BLaER1 (cell line): Measurements from ENCODE around the gene PCP4L1.

Experiments
- H3K27ac ChIP-seq: shearing (Covaris generic); formaldehyde crosslinking; 2 replicates; pipeline ENCODE4 v1.8.1; 2022
- H3K27me3 ChIP-seq: shearing (Covaris generic); formaldehyde crosslinking; 2 replicates; pipeline ENCODE4 v1.8.1; 2022
- H3K36me3 ChIP-seq: shearing (Covaris generic); formaldehyde crosslinking; 2 replicates; pipeline ENCODE4 v1.8.1; 2022
- H3K4me1 ChIP-seq: shearing (Covaris generic); formaldehyde crosslinking; 2 replicates; pipeline ENCODE4 v1.8.1; 2022
- H3K4me2 ChIP-seq: shearing (Covaris generic); formaldehyde crosslinking; 2 replicates; pipeline ENCODE4 v1.8.1; 2022
- H3K4me3 ChIP-seq: shearing (Covaris generic); formaldehyde crosslinking; 2 replicates; pipeline ENCODE4 v1.8.1; 2022
- H3K9ac ChIP-seq: shearing (Covaris generic); formaldehyde crosslinking; 2 replicates; pipeline ENCODE4 v1.8.1; 2022
- H3K9me3 ChIP-seq: shearing (Covaris generic); formaldehyde crosslinking; 2 replicates; pipeline ENCODE4 v1.8.1; 2022
- H4K20me1 ChIP-seq: shearing (Covaris generic); formaldehyde crosslinking; 2 replicates; pipeline ENCODE4 v1.8.1; 2022
- Cebpa-rat ChIP-seq: shearing (Covaris generic); IDR thresholded peaks from 2 replicates; pipeline ENCODE4 v1.8.1; 2022

Gene PCP4L1

GRCh38 chr1:161258439-161259344 lies at the start of gene PCP4L1:
Gene PCP4L1, plus strand, starts transcription at chr1:161258745. Its CDS starts 230 bp downstream, at chr1:161258975.
- no peak within 1 kb of the TSS for H3K27ac ChIP-seq
- H3K36me3 ChIP-seq = no peaks in the 10 kb centered on the region
- no peak for TF ChIP-seq Cebpa-rat
- peak within 1 kb of the TSS; percentile 92 for H3K4me2 ChIP-seq
- no peak within 1 kb of the TSS for H3K4me3 ChIP-seq
- H3K9ac ChIP-seq = no peak within 1 kb of the TSS
- peaks cover 38% of the 10 kb centered on the region for H3K9me3 ChIP-seq
- no peaks in the 10 kb centered on the region for H3K27me3 ChIP-seq
- H3K4me1 ChIP-seq = peaks cover 45% of the 10 kb centered on the region
- H4K20me1 ChIP-seq = no peaks in the 10 kb centered on the region

- Histone ChIP-seq H3K36me3 (peaks cover 98% of the 10 kb centered on the region), H3K4me3 (no peak overlapping the region), H4K20me1 (peaks cover 22% of the 10 kb centered on the region), H3K4me1 (peaks cover 19% of the 10 kb centered on the region), H3K9me3 (no peaks in the 10 kb centered on the region), H3K27me3 (no peaks in the 10 kb centered on the region), H3K27ac (no peak overlapping the region), H3K4me2 (no peak overlapping the region), H3K9ac (no peak overlapping the region)
- TF ChIP-seq Cebpa-rat = no peak
These were observed 48.6 kb upstream of the PCP4L1 start for GRCh38 chr1:161209790-161210409.

- H3K9me3 ChIP-seq = no peaks in the 10 kb centered on the region
- no peak overlapping the region for H3K27ac ChIP-seq
- H4K20me1 ChIP-seq = peaks cover 54% of the 10 kb centered on the region
- no peak overlapping the region for H3K9ac ChIP-seq
- peaks cover 54% of the 10 kb centered on the region for H3K36me3 ChIP-seq
- TF ChIP-seq Cebpa-rat = no peak
- H3K4me2 ChIP-seq = peak overlapping the region; percentile 71
- H3K27me3 ChIP-seq = peaks cover 24% of the 10 kb centered on the region
- H3K4me3 ChIP-seq = no peak overlapping the region
- H3K4me1 ChIP-seq = peaks cover 60% of the 10 kb centered on the region
These were observed 44.2 kb upstream of the PCP4L1 start for GRCh38 chr1:161214369-161214768.

GRCh38 chr1:161215076-161215475 lies 43.5 kb upstream of the PCP4L1 start, which contains the start of gene FCER1G:
Gene FCER1G, plus strand, starts transcription at chr1:161215295. Its CDS starts 27 bp downstream, at chr1:161215322.
- Histone ChIP-seq H3K9ac (no peak within 1 kb of the TSS), H3K4me3 (peak within 1 kb of the TSS; percentile 27; the same call in 1 of the 2 replicates), H3K27me3 (peaks cover 31% of the 10 kb centered on the region), H3K36me3 (peaks cover 47% of the 10 kb centered on the region), H4K20me1 (peaks cover 52% of the 10 kb centered on the region), H3K4me1 (peaks cover 53% of the 10 kb centered on the region), H3K9me3 (no peaks in the 10 kb centered on the region), H3K4me2 (peak within 1 kb of the TSS; percentile 71), H3K27ac (no peak within 1 kb of the TSS)
- no peak for TF ChIP-seq Cebpa-rat

GRCh38 chr1:161216945-161217712 lies 41.4 kb upstream of the PCP4L1 start:
- Histone ChIP-seq H3K9ac (no peak overlapping the region), H3K36me3 (peaks cover 27% of the 10 kb centered on the region), H3K4me2 (peak overlapping the region; percentile 71), H3K4me3 (no peak overlapping the region), H4K20me1 (peaks cover 47% of the 10 kb centered on the region), H3K4me1 (peaks cover 51% of the 10 kb centered on the region), H3K27ac (no peak overlapping the region), H3K27me3 (peaks cover 42% of the 10 kb centered on the region), H3K9me3 (no peaks in the 10 kb centered on the region)
- no peak for TF ChIP-seq Cebpa-rat

- no peak overlapping the region for H3K9ac ChIP-seq
- H3K4me3 ChIP-seq = no peak overlapping the region; the same call in 1 of the 2 replicates
- H4K20me1 ChIP-seq = peaks cover 47% of the 10 kb centered on the region
These were observed 40.7 kb upstream of the PCP4L1 start for GRCh38 chr1:161217831-161218230.

GRCh38 chr1:161218301-161219077 lies 40.1 kb upstream of the PCP4L1 start:
- no peak for TF ChIP-seq Cebpa-rat
- Histone ChIP-seq H4K20me1 (peaks cover 43% of the 10 kb centered on the region), H3K4me3 (no peak overlapping the region), H3K4me1 (peaks cover 51% of the 10 kb centered on the region), H3K9me3 (no peaks in the 10 kb centered on the region), H3K27me3 (peaks cover 44% of the 10 kb centered on the region), H3K27ac (no peak overlapping the region), H3K9ac (no peak overlapping the region), H3K36me3 (peaks cover 13% of the 10 kb centered on the region), H3K4me2 (peak overlapping the region; percentile 71)

More at GRCh38 chr1:161217831-161218230, 40.7 kb upstream of the PCP4L1 start:
- TF ChIP-seq Cebpa-rat = no peak
- Histone ChIP-seq H3K27ac (no peak overlapping the region), H3K27me3 (peaks cover 44% of the 10 kb centered on the region), H3K4me2 (peak overlapping the region; percentile 71), H3K9me3 (no peaks in the 10 kb centered on the region), H3K4me1 (peaks cover 51% of the 10 kb centered on the region), H3K36me3 (peaks cover 20% of the 10 kb centered on the region)

GRCh38 chr1:161219078-161219892 lies 39.3 kb upstream of the PCP4L1 start:
- H3K9me3 ChIP-seq = no peaks in the 10 kb centered on the region
- H3K27me3 ChIP-seq = peaks cover 44% of the 10 kb centered on the region
- no peak overlapping the region for H3K27ac ChIP-seq
- no peak overlapping the region for H3K4me3 ChIP-seq
- H4K20me1 ChIP-seq = peaks cover 38% of the 10 kb centered on the region
- peaks cover 5% of the 10 kb centered on the region for H3K36me3 ChIP-seq
- no peak for TF ChIP-seq Cebpa-rat
- peak overlapping the region; percentile 71 for H3K4me2 ChIP-seq
- H3K4me1 ChIP-seq = peaks cover 49% of the 10 kb centered on the region
- H3K9ac ChIP-seq = no peak overlapping the region
